ENCODE data around the gene NRBP1. TPM values are rescaled to one million over a fixed set of nuclear protein-coding genes. Genes with fewer than 3 reads are reported as not detected.

The NRBP1 gene
- total RNA-seq, 2 experiments from 2014 or later: 169 to 181 TPM

GRCh38 chr2:27416151-27416550, 12.3 kb upstream of the NRBP1 start:
- POLR2A ChIA-PET: no interaction called here
- no peak overlapping the region for H3K4me3 ChIP-seq (ENCODE audit: low read length)
- no peaks in the 10 kb centered on the region for H3K9me3 ChIP-seq (ENCODE audit: control insufficient read depth in 1 of 2, insufficient read depth in 1 of 2, low read length in 2 of 2)
- DNase-seq (no peak), ATAC-seq (ENCODE audit: poor library complexity) (no peak)
- no peaks in the 10 kb centered on the region for H3K27me3 ChIP-seq (ENCODE audit: control insufficient read depth in 1 of 2, insufficient read depth in 2 of 2, low read length in 2 of 2)
- H3K4me3 Mint-ChIP-seq: no peak overlapping the region
- no peaks in the 10 kb centered on the region for H3K36me3 ChIP-seq (ENCODE audit: insufficient read depth, low read length)
- no peaks in the 10 kb centered on the region for H3K9me3 Mint-ChIP-seq
- H3K27ac ChIP-seq (ENCODE audit: low read depth in 1 of 2, low read length in 2 of 2): no peak overlapping the region
- intact Hi-C loops (cut with DNase I, micrococcal nuclease): no loop called here
- H3K4me1 Mint-ChIP-seq (ENCODE audit: low read depth): peaks cover 5% of the 10 kb centered on the region
- H3K4me1 ChIP-seq (ENCODE audit: insufficient read depth, low read length): no peaks in the 10 kb centered on the region
- H3K36me3 Mint-ChIP-seq (ENCODE audit: low read depth): no peaks in the 10 kb centered on the region
- CTCF ChIA-PET: no interaction called here
- no peak overlapping the region for H3K27ac Mint-ChIP-seq
- no peaks in the 10 kb centered on the region for H3K27me3 Mint-ChIP-seq
- TF ChIP-seq CTCF (IDR thresholded peaks at IDR 0.05): no peak

GRCh38 chr2:27420996-27421395, 7.4 kb upstream of the NRBP1 start:
- no peaks in the 10 kb centered on the region for H3K36me3 Mint-ChIP-seq (ENCODE audit: low read depth)
- Histone ChIP-seq H3K9me3 (ENCODE audit: control insufficient read depth in 1 of 2, insufficient read depth in 1 of 2, low read length in 2 of 2) (no peaks in the 10 kb centered on the region), H3K36me3 (ENCODE audit: insufficient read depth, low read length) (no peaks in the 10 kb centered on the region), H3K27ac (ENCODE audit: low read depth in 1 of 2, low read length in 2 of 2) (no peak overlapping the region), H3K4me1 (ENCODE audit: insufficient read depth, low read length) (no peaks in the 10 kb centered on the region), H3K27me3 (ENCODE audit: control insufficient read depth in 1 of 2, insufficient read depth in 2 of 2, low read length in 2 of 2) (no peaks in the 10 kb centered on the region), H3K4me3 (ENCODE audit: low read length) (no peak overlapping the region)
- H3K9me3 Mint-ChIP-seq: no peaks in the 10 kb centered on the region
- no peak for TF ChIP-seq CTCF (IDR thresholded peaks at IDR 0.05)
- intact Hi-C loops (cut with DNase I, micrococcal nuclease): no loop called here
- H3K4me3 Mint-ChIP-seq: no peak overlapping the region
- H3K27ac Mint-ChIP-seq: no peak overlapping the region
- no peak for DNase-seq
- H3K4me1 Mint-ChIP-seq (ENCODE audit: low read depth): no peaks in the 10 kb centered on the region
- ATAC-seq (ENCODE audit: poor library complexity): no peak
- ChIA-PET CTCF (no interaction called here), POLR2A (no interaction called here)
- no peaks in the 10 kb centered on the region for H3K27me3 Mint-ChIP-seq

GRCh38 chr2:27421660-27422250, 6.7 kb upstream of the NRBP1 start:
- no peaks in the 10 kb centered on the region for H3K9me3 Mint-ChIP-seq
- no peak for ATAC-seq (ENCODE audit: poor library complexity)
- no peaks in the 10 kb centered on the region for H3K4me1 Mint-ChIP-seq (ENCODE audit: low read depth)
- no peaks in the 10 kb centered on the region for H3K36me3 ChIP-seq (ENCODE audit: insufficient read depth, low read length)
- ChIA-PET POLR2A (no interaction called here), CTCF (no interaction called here)
- no peaks in the 10 kb centered on the region for H3K4me1 ChIP-seq (ENCODE audit: insufficient read depth, low read length)
- H3K27ac Mint-ChIP-seq: no peak overlapping the region
- no peak for TF ChIP-seq CTCF (IDR thresholded peaks at IDR 0.05)
- no peaks in the 10 kb centered on the region for H3K27me3 ChIP-seq (ENCODE audit: control insufficient read depth in 1 of 2, insufficient read depth in 2 of 2, low read length in 2 of 2)
- H3K27ac ChIP-seq (ENCODE audit: low read depth in 1 of 2, low read length in 2 of 2): no peak overlapping the region
- no peaks in the 10 kb centered on the region for H3K27me3 Mint-ChIP-seq
- H3K9me3 ChIP-seq (ENCODE audit: control insufficient read depth in 1 of 2, insufficient read depth in 1 of 2, low read length in 2 of 2): no peaks in the 10 kb centered on the region
- no peak overlapping the region for H3K4me3 ChIP-seq (ENCODE audit: low read length)
- intact Hi-C loops (cut with DNase I, micrococcal nuclease): no loop called here
- DNase-seq: no peak
- H3K4me3 Mint-ChIP-seq: no peak overlapping the region
- H3K36me3 Mint-ChIP-seq (ENCODE audit: low read depth): no peaks in the 10 kb centered on the region

All from CD4-positive, alpha-beta T cell (primary cell).